HCT116 (cell line): ENCODE results near the gene CYBRD1. TPM values are rescaled to one million over a fixed set of nuclear protein-coding genes. Genes with fewer than 3 reads are reported as not detected.

Source experiments
- ATAC-seq: fragments of 200-7000 bp; cut with Tn5 transposase; 2 replicates; pipeline ENCODE4 v1.9.1; 2020; ENCODE audit warnings: mild to moderate bottlenecking, moderate library complexity
- BruUV-seq: library from RNA; stranded (reverse); fragments of 400-500 nt; replicated peaks from 2 replicates; lab custom pipeline; 2021; lab: Mats Ljungman, UMichigan
- CTCF ChIA-PET: fragments of 300-600 bp; sonication (Branson Sonifier 250); formaldehyde crosslinking; loops from one replicate; lab custom pipeline; 2021; ENCODE audit warnings: antibody characterized with exemption; lab: Charles Lee
- POLR2A ChIA-PET: fragments of 300-600, 350-600 bp; sonication (Branson Sonifier 250); formaldehyde crosslinking; loops from one replicate; lab custom pipeline; 2021; ENCODE audit warnings: antibody characterized with exemption; lab: Charles Lee
- RAD21 ChIA-PET, 2 experiments: fragments of 300-600 bp; sonication (Branson Sonifier 250); formaldehyde crosslinking; loops; one replicate each; lab custom pipeline; 2023; ENCODE audit warnings: low total read pairs in 2 of 2; ENCODE audit not compliant: uncharacterized antibody in 2 of 2, unreplicated experiment in 2 of 2, low non-redundant PET in 1 of 2; lab: Charles Lee
- DNase-seq: peaks from one replicate; pipeline ENCODE4 v3.0.0-alpha.2; 2010; ENCODE audit warnings: low read depth, low spot score
- H2AFZ ChIP-seq: fragments of 200-600 bp; shearing (Covaris generic), sonication (generic); 2 replicates; pipeline ENCODE4 v1.6.1; 2017; ENCODE audit warnings: low read depth, mixed run types, mixed read lengths, antibody characterized with exemption, low read length; ENCODE audit not compliant: poor library complexity, severe bottlenecking
- H3K27ac ChIP-seq: 2 replicates; pipeline ENCODE4 v1.5.1; 2012; ENCODE audit warnings: low read depth, low read length
- H3K27me3 ChIP-seq: fragments of 200-600 bp; sonication (generic); 2 replicates; pipeline ENCODE4 v1.6.1; 2016; ENCODE audit warnings: mixed run types, low read length, mixed read lengths; ENCODE audit not compliant: insufficient read depth
- H3K36me3 ChIP-seq, 2 experiments: fragments of 200-500 bp in 1 of 2; fragments of 200-600 bp in 1 of 2; sonication (Bioruptor generic) in 1 of 2; sonication (generic) in 1 of 2; 2 replicates each; pipeline versions ENCODE4 v1.5.1 to v1.6.1; 2014 to 2016; ENCODE audit warnings: low read length in 2 of 2, inconsistent platforms in 1 of 2, mixed read lengths in 1 of 2, mixed run types in 1 of 2; ENCODE audit not compliant: insufficient read depth in 2 of 2, control insufficient read depth in 1 of 2
- H3K4me1 ChIP-seq, 2 experiments: fragments of 200-600 bp in 1 of 2; sonication (generic) in 1 of 2; 2 replicates each; pipeline versions ENCODE4 v1.5.1 to v1.6.1; 2012 to 2017; ENCODE audit warnings: low read length in 2 of 2, inconsistent platforms in 1 of 2, mild to moderate bottlenecking in 1 of 2, mixed read lengths in 1 of 2, mixed run types in 1 of 2, moderate library complexity in 1 of 2; ENCODE audit not compliant: insufficient read depth in 2 of 2, control insufficient read depth in 1 of 2
- H3K4me2 ChIP-seq: fragments of 200-600 bp; sonication (generic); 2 replicates; pipeline ENCODE4 v1.6.1; 2017; ENCODE audit warnings: mixed run types, low read length, mixed read lengths
- H3K4me3 ChIP-seq, 2 experiments: fragments of 200-600 bp in 1 of 2; sonication (generic) in 1 of 2; replicated peaks in 1 of 2; 2 replicates each; pipeline ENCODE4 v1.5.1; 2011 to 2016; ENCODE audit warnings: low read length in 2 of 2, control low read depth in 1 of 2, low read depth in 1 of 2, mild to moderate bottlenecking in 1 of 2, mixed read lengths in 1 of 2, mixed run types in 1 of 2
- H3K79me2 ChIP-seq: fragments of 200-600 bp; sonication (generic); 2 replicates; pipeline ENCODE4 v1.6.1; 2017; ENCODE audit warnings: mild to moderate bottlenecking, mixed run types, low read length, moderate library complexity, mixed read lengths; ENCODE audit not compliant: insufficient read depth
- H3K9ac ChIP-seq: fragments of 200-600 bp; sonication (generic); 2 replicates; pipeline ENCODE4 v1.6.1; 2016; ENCODE audit warnings: low read length, mixed read lengths
- H3K9me2 ChIP-seq: fragments of 200-600 bp; sonication (generic), shearing (Covaris generic); 2 replicates; pipeline ENCODE4 v1.6.1; 2017; ENCODE audit warnings: mixed run types, mild to moderate bottlenecking, moderate library complexity; ENCODE audit not compliant: insufficient read depth
- H3K9me3 ChIP-seq, 2 experiments: fragments of 200-500 bp in 1 of 2; fragments of 200-600 bp in 1 of 2; sonication (Bioruptor generic) in 1 of 2; sonication (generic) in 1 of 2; 2 replicates each; pipeline ENCODE4 v1.6.1; 2014 to 2017; ENCODE audit warnings: low read length in 2 of 2, mixed read lengths in 2 of 2, inconsistent platforms in 1 of 2, low read depth in 1 of 2, mild to moderate bottlenecking in 1 of 2, mixed run types in 1 of 2, moderate library complexity in 1 of 2; ENCODE audit not compliant: control insufficient read depth in 1 of 2, insufficient read depth in 1 of 2
- H4K20me1 ChIP-seq: fragments of 200-600 bp; sonication (generic), shearing (Covaris generic); 2 replicates; pipeline ENCODE4 v1.6.1; 2017; ENCODE audit warnings: mixed run types, mild to moderate bottlenecking, moderate library complexity; ENCODE audit not compliant: insufficient read depth
- ATF3 ChIP-seq: IDR thresholded peaks from 2 replicates; pipeline ENCODE4 v1.6.1; 2012
- CBX3 ChIP-seq: IDR thresholded peaks from 2 replicates; pipeline ENCODE4 v1.6.1; 2012; ENCODE audit warnings: low read depth
- ELF1 ChIP-seq: IDR thresholded peaks from 2 replicates; pipeline ENCODE4 v1.6.1; 2012; ENCODE audit warnings: low read depth, borderline replicate concordance
- POLR2AphosphoS5 ChIP-seq: IDR thresholded peaks from 2 replicates; pipeline ENCODE4 v1.6.1; 2011; ENCODE audit warnings: mild to moderate bottlenecking, low read depth, low read length, moderate library complexity
- REST ChIP-seq: IDR thresholded peaks from 2 replicates; pipeline ENCODE4 v1.6.1; 2012; ENCODE audit warnings: low read depth
- SP1 ChIP-seq: IDR thresholded peaks from 2 replicates; pipeline ENCODE4 v1.6.1; 2012; ENCODE audit warnings: low read depth
- YY1 ChIP-seq: IDR thresholded peaks from 2 replicates; pipeline ENCODE4 v1.6.1; 2011; ENCODE audit warnings: low read length, low read depth, moderate library complexity, mild to moderate bottlenecking; ENCODE audit not compliant: insufficient replicate concordance; ENCODE audit errors: extremely low read depth
- intact Hi-C: fragments of 100-400 bp; cut with micrococcal nuclease; formaldehyde crosslinking; loops from 2 replicates; pipeline ENCODE4 v1.10.0; 2022
- total RNA-seq: library from RNA; stranded (reverse); gene quantifications from one replicate; pipeline ENCODE4 v1.2.1, GENCODE V29; 2021; ENCODE audit not compliant: unreplicated experiment

The CYBRD1 gene
- total RNA-seq, 1 experiment from 2014 or later: 14.9 TPM

- Histone ChIP-seq H3K36me3 (no peaks in the 10 kb centered on the region), H3K27ac (no peak overlapping the region), H3K4me1 (no peaks in the 10 kb centered on the region), H3K9ac (no peak overlapping the region), H4K20me1 (no peaks in the 10 kb centered on the region), H3K4me3 (no peak overlapping the region), H3K9me3 (peaks cover 0 to 5% of the 10 kb centered on the region in 2 experiments; a peak in 1 of 4 replicates), H3K9me2 (no peaks in the 10 kb centered on the region), H3K27me3 (no peaks in the 10 kb centered on the region), H2AFZ (no peak overlapping the region), H3K79me2 (no peaks in the 10 kb centered on the region), H3K4me2 (no peak overlapping the region)
- no peak for ATAC-seq
- ChIA-PET RAD21 (no interaction called here), POLR2A (no interaction called here), CTCF (interaction anchor here (1.4 kb wide), 1 partner anchor 10 kb away, joined by 4 read pairs; no protein-coding TSS in a partner anchor)
- intact Hi-C loops: no loop called here
- no peak for DNase-seq
- BruUV-seq: no TSS peak
- TF ChIP-seq CBX3 (no peak), YY1 (no peak), POLR2AphosphoS5 (no peak), ATF3 (no peak), REST (no peak), ELF1 (no peak), SP1 (no peak)
Measured at GRCh38 chr2:171531836-171532450, 9.7 kb downstream of the CYBRD1 start.
